SIG-M5 treated with dmso at 0.1 percent for 504 hours (cell line): Measurements from ENCODE around the gene PARP3.

Source experiments
- DNase-seq: peaks from one replicate; lab custom pipeline; 2025; ENCODE audit not compliant: unreplicated experiment; lab: John Stamatoyannopoulos, UW

Gene PARP3

DNA sequence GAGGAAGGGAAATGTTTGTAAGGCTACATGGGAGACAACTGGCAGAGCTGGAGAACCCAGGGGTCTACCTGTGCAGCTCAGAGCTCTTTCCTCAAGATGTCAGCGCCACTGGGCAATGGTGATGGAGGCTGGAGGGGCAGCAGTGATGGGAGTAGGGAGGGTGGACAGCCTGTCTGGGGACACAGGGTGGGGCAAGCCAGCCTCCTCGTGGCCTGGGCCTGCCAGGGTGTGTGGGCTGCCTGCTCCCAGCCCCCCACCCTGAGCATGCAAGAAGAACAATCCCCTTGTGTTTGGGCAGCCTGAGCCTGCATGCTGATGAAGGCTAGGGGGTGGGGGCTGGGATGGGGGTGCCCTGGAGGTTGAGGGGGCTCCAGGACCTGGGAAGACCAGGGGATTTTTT lies 23.9 kb downstream of the PARP3 start:
- DNase-seq = no peak

DNA sequence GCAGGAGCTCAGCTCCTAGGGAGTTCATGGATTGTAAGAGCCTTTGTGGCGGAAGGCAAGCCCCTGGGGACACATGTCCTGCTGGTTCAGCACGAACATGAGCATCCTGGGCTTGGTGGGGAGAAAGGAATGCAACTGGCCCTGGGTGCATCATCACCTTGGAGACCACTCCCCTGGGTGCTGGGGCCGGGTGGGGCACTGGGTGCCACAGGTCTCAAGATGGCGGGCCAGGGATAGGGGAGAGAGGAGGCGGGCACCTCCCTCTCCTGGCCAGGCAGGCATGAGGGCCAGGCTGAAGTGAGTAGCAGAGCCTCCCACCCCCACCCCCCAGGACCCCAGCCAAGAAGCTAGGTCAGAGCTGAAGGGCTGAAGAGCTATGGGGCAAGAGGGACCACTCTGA lies 24.3 kb downstream of the PARP3 start:
- no peak for DNase-seq

DNA sequence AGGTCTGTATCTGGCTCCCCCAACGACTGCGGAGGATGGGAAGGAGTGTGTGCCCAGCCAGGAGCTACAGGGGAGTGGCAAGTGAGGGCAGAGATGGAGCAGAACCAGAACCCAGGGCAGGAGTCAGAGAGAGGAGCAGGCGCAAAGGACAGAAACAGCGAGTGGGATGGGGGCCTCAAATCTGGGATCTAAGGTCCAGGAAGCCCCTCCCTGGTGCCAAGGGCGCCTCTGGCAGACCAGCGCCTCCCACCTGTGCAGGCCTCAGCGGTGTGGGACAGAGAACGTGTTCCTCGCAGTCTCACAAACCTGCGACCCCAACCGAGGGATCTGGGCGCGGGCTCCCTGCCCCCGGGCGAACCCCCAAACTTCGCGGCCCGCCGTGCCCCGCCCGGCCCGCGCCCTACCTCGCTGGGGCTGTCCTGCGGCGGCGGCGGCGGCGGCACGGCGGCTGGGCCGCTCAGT lies 24.8 kb downstream of the PARP3 start:
- DNase-seq = no peak

GRCh38 chr3:51967384-51968169 lies 25.4 kb downstream of the PARP3 start, which contains the start of gene PCBP4:
Gene PCBP4, minus strand, starts transcription at chr3:51967454. Its CDS starts 6,214 bp downstream, at chr3:51961240.
- DNase-seq = no peak

DNA sequence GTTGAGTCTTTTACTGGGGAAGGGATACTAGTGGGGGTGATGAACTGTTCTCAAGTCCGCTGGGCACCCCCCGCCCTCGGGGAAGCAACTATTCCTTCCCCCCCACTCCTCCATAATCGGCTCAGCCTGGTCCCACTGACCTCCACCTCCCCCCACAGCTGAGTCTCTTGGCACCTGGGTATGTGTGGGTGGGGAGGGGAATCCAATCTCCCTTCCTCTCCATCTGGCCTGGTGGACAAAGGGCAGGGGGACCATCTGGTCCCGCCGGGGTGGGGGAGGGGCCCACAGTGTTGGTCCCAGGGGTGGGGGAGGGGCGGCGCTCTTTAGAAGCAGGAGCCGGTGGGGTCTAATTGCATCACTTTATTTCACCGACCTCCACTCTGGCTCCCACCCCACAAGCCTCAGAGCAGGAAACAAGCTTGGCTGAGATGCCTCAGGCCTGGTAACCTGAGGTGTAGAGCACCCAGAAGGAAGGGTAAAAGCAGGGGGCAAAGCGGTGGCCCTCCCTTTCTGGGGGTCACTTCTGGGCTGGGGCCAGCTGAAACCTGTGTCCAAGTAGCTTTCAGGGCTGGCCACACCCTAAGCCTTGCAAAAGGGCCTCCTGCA lies 26.1 kb downstream of the PARP3 start:
- DNase-seq = no peak

DNA sequence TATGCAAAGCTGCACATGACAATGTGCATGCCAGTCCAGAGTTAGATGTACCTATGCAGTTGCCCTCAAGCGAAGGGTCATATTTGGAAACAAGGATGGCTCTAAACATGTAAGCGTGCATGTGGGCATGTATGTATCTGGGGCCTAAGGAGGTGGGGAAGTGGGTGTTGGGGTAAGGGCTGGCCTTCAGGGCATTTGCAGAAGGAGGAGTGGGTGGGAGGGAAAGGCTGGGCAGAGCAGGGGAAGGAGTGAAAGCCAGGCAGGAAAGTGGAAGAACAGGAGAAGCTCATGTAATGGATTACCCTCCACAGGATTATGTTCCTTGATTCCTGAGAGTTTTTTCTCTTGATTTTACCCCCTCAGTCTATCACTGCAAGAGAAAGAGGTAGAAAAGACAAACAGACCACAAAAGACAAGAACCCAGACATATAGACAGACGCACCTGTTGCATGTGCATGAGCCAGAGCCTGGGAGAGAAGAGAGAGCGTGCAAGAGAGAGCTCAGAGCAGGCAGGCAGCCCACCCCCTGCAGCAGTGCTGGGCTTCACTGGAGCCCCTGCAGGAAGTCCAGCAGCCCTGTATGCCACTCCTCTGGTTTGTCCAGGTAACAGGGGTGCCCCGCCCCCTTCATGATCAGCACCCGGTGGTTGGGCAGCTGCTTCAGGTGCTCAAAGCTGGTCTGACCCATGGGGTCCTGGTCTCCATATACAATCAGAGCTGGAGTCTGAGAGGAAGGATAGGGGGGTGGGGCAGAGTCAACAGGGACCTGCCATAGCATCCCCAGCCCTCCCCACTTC lies 26.9 kb downstream of the PARP3 start:
- DNase-seq = no peak

DNA sequence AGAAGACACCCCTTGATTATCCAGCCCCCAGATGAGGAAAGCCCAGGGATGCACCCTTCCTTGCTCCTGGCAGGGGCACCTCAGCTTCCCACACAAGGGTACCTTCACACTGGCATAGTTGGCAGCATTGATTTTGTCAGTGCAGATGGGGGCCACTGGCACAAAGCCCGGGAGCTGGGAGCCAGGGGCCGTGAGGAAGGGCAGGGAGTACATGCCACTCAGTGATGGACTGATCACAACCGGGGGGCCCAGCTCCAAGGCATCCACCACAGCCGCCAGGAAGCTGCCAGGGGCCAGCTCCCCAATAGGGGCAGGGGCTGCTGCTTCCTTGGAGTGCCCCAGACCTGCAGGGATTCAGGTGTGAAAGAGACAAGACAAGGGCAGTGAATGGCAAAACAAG lies 27.7 kb downstream of the PARP3 start:
- no peak for DNase-seq

DNA sequence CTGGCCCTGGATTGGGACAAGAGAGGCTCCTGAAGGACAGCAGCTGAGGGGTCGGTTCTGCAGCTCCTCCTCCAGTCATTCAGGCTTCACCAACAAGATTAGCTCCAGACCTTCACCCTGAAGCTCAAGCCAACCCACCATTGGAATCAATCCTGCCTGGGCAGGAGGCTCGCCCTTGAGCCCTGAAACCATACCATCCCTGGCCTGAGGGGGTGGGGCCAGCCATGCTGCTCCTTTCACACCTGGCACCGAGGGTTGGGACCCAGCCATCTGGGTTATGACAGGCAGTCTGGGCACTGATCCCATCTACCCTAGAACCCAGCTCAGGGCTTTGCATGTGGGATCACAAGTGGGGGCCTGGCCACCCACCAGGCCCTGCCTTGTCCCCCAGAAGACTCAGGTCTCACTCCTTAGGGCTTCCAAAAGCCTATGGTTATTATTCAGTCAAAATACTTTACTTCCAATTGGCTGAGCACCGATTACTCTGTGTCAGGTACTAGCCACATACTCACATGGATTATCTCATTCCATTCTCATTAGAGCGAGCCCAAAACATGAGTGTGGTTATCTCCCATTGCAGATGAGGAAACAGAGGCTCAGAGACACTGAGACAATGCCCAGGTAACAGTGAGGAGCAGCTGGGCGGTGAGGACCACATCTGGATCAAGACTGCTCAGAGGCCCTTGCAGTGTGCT lies 28.6 kb downstream of the PARP3 start:
- DNase-seq = no peak

GRCh38 chr3:51971350-51971749 lies 29.2 kb downstream of the PARP3 start:
- DNase-seq = no peak

DNA sequence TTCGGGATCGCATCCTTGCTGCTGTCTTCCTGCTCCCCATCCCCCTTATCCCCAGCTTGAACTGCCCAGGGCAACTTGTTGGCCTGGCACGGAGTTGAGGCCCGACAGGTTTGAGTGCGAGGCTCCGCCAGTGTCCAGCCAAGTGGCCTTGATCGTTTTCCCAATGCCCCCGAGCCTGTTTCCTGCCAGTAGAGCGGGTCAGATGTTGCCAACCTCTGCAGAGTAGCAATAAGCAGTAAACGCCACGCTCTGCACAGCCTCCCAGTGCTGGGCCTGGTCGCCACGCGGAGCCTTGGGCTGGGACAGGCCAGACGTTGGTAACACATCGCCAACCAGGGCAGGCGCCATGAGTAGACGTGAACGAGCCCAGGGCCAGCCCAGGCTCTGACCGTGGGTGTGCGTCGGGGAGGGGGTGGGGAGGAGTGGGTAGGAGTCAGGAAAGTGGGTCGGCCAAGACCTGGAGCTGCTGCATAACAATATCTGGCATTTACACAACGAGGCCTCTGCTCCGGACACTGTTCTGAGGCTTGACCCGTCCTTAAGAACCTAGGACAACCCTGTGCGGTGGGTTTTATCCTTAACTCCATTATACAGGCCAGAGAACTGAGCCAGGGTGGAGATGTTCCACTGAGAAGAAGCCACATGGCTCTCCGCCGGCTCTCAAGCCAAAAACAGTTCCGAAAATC lies 32.3 kb downstream of the PARP3 start:
- no peak for DNase-seq

GRCh38 chr3:51974963-51975851 lies 33.0 kb downstream of the PARP3 start, which contains the start of gene ABHD14A:
Gene ABHD14A, plus strand, starts transcription at chr3:51975064. Its CDS starts 72 bp downstream, at chr3:51975136.
- DNase-seq = peak; percentile 59

DNA sequence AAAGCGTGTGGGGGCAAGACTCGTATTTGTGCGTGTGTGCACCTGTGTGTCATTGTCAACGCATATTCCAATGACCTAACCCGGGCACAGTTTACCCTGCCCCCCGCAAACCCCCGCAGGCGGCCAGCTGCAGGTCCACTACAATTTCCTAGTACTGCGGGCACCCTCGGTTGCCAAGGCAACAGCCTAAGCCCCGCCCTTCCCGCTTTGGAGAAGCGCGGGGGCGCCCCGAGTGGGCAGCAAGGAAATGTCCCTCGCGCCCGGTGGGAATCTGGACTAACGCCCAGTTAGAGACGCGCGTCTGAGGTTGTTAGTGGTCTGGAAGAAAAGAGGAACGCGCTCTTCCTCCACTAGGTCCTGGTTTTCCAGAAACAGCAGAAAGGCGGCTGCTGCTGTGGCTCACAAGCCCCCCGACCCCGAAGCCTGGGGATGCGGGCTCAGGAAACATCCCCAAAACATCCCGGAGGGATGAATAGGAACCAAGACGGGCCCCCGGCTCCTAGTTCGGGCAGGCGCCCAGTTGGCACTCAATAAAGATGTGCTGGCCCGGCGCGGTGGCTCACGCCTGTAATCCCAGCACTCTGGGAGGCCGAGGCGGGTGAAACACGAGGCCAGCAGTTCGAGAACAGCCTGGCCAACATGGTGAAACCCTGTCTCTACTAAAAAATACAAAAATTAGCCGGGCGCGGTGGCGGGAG lies 33.8 kb downstream of the PARP3 start:
- DNase-seq = no peak

DNA sequence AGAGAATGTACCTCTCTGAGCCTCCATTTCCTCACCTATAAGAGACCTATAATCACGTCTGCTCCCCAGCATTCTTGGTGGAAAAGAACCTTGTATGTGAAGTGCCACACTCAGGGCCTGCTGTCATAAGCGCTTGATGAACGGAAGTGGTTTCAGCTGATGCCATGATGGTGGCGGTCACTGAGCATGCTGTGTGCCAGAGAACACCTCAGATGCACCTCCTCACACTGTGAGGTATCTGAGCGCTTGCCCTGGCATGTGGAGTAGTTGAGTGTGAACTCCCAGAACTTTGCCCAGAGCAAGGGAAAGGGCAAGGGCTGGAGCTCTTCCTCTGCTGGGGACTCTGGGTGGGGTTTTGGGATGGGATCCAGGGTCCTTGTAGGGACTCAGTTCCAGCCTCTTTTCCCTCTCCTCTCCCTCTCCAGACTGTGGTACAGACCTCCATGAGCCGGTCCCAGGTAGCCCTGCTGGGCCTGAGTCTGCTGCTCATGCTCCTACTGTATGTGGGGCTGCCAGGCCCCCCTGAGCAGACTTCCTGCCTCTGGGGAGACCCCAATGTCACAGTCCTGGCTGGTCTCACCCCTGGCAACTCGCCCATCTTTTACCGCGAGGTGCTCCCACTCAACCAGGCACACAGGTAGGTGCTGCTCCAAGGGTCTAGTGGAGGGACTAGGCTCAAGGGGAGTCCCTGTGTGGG lies 35.4 kb downstream of the PARP3 start:
- no peak for DNase-seq

DNA sequence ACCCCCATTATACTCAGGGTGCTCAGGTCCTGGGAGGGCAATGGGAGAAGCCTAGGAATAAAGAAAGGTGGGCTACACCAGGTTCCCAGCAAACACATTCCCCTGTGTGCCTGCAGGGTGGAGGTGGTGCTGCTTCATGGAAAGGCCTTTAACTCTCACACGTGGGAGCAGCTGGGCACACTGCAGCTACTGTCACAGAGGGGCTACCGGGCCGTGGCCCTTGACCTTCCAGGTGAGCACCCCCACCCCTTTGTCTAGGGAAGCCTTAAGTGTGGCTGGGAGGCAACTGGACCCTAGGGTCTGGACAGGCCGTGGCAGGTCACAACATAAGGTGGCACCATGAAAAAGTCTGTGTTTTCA lies 36.0 kb downstream of the PARP3 start:
- no peak for DNase-seq

DNA sequence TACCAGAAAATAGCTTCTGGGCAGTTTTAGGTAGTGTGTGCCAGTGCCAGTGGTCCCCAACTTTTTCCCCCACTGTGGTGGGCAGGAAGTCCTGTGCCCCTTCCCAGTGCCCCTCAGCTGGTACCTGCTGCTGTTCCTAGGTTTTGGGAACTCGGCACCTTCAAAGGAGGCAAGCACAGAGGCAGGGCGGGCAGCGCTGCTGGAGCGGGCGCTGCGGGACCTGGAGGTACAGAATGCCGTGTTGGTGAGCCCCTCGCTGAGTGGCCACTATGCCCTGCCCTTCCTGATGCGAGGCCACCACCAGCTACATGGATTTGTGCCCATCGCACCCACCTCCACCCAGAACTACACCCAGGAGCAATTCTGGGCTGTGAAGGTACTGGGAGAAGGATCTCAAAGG lies 38.1 kb downstream of the PARP3 start:
- no peak for DNase-seq

- DNase-seq = no peak
Observed at GRCh38 chr3:51982352-51982837, 40.2 kb downstream of the PARP3 start.

GRCh38 chr3:51982838-51983577 lies 40.8 kb downstream of the PARP3 start, which contains the start of gene ACY1:
Gene ACY1, plus strand, starts transcription at chr3:51983535. Its CDS starts 530 bp downstream, at chr3:51984065.
- DNase-seq = peak; percentile 86
